Heart right ventricle (tissue), 16 donors: Measurements from ENCODE around the gene C3. TPM values are rescaled to one million over a fixed set of nuclear protein-coding genes. Genes with fewer than 3 reads are reported as not detected.

ENCODE experiments used
- ATAC-seq, 8 donors: fragments of 200-7000 bp; cut with Tn5 transposase; one replicate each; pipeline ENCODE4 v1.9.1; 2020; ENCODE audit warnings: mild to moderate bottlenecking in 8 of 8, moderate library complexity in 8 of 8, moderate number of reproducible peaks in 1 of 8
- DNase-seq, 2 donors: peaks; one replicate each; pipeline ENCODE4 v3.0.0-alpha.2; 2020
- H3K27ac ChIP-seq, 10 donors: fragments of 200-600 bp; sonication (generic) in 2 of 10; one replicate each; pipeline versions ENCODE4 v1.5.0 to v1.8.0; 2020 to 2022; ENCODE audit warnings: mild to moderate bottlenecking in 3 of 10
- H3K27me3 ChIP-seq, 7 donors: fragments of 200-600 bp; one replicate each; pipeline ENCODE4 v1.8.0; 2021 to 2022; ENCODE audit warnings: mild to moderate bottlenecking in 2 of 7
- H3K36me3 ChIP-seq, 9 donors: fragments of 200-600 bp; sonication (generic) in 1 of 9; one replicate each; pipeline versions ENCODE4 v1.5.0 to v1.8.0; 2020 to 2022; ENCODE audit warnings: mild to moderate bottlenecking in 2 of 9
- H3K4me1 ChIP-seq, 9 donors: fragments of 200-600 bp; sonication (generic) in 1 of 9; one replicate each; pipeline versions ENCODE4 v1.5.0 to v1.8.0; 2020 to 2022; ENCODE audit warnings: mild to moderate bottlenecking in 4 of 9
- H3K4me3 ChIP-seq, 10 donors: fragments of 200-600 bp; sonication (generic) in 2 of 10; one replicate each; pipeline versions ENCODE4 v1.5.0 to v1.8.0; 2020 to 2022; ENCODE audit warnings: mild to moderate bottlenecking in 7 of 10, moderate library complexity in 2 of 10
- H3K9me3 ChIP-seq, 11 donors: fragments of 200-600 bp in 10 of 11; sonication (generic) in 2 of 11; one replicate each; pipeline versions ENCODE4 v1.5.0 to v1.8.0; 2013 to 2022; ENCODE audit warnings: mild to moderate bottlenecking in 2 of 11, control low read depth in 1 of 11, moderate library complexity in 1 of 11
- CTCF ChIP-seq, 9 donors: fragments of 200-600 bp; sonication (generic) in 2 of 9; IDR thresholded peaks; one replicate each; pipeline versions ENCODE4 v1.5.0 to v1.8.0; 2021 to 2022; ENCODE audit warnings: antibody characterized with exemption in 9 of 9, mild to moderate bottlenecking in 5 of 9, moderate library complexity in 1 of 9
- WGBS, 2 donors: extraction: QIAGEN DNeasy Blood & Tissue Kit; methylation state at CpG; one replicate each; pipeline ENCODE4 v1.1.7; 2013; ENCODE audit warnings: inconsistent platforms in 1 of 2; 5-methylcytosine and 5-hydroxymethylcytosine counted together
- intact Hi-C, 10 donors: fragments of 100-400 bp; cut with DNase I; formaldehyde crosslinking; loops; one replicate each; pipeline versions ENCODE4 v1.11.1 to v1.14.2; 2022
- microRNA-seq, 2 donors: library from miRNA; unstranded; fragments of <30 nt; microRNA quantifications; one replicate each; pipeline ENCODE4 v1.2.0, GENCODE V29; 2021
- polyA plus RNA-seq, 2 donors: library from polyadenylated mRNA; stranded (reverse); fragments of 200-250 nt; gene quantifications; one replicate each; pipeline ENCODE4 v1.2.3, GENCODE V29; 2013
- total RNA-seq, 10 donors: library from RNA; stranded (reverse); fragmentation: NEBNext Ultra II Directional in 3 of 10; extraction: Animal tissue kit (Norgen Biotek cat#: 25700) in 3 of 10; gene quantifications; one replicate each; pipeline versions ENCODE4 v1.2.1 to v1.2.4, GENCODE V29; 2021 to 2023
- donor health status: Arrhythmogenic right ventricular cardiomyopathy.
- donor health status: ischemic (EF 13 %, LVEDD 7.1; RV severe dilation, severe dysfunction).
- donor health status: healthy with polysubstance abuse.
- donor health status: DM: no; HTN: yes; CAD: no.
- donor health status: DM: no; HTN: no; CAD: no.
- donor health status: ischemic (EF 25% LVEDD 6.9; RV normal size, moderate dysfunction).
- donor health status: ischemic (EF 25% LVEDD 5.7; RV mildly dilated, moderate dysfunction).
- donor health status: healthy.
- donor health status: DM: yes; HTN: yes; CAD: no.
- donor health status: Ischemic cardiomyopathy.
- donor health status: ischemic (EF 35%, LVEDD 5.7; RV mildly dilated, moderate dysfunction).
- donor health status: nonischemic (EF 11% LVEDD 7.7; RV severe dilation, severe dysfunction).
- donor health status: DM: yes; HTN: yes; CAD: no.
- donor health status: PGD.
- donor health status: ischemic (EF 29% LVEDD 5.4; RV normal size, mild dysfunction).
- donor health status: nonischemic (EF 23%, LVEDD 6.1; RV moderate dilation, normal function).

C3 gene
- total and polyA plus RNA-seq, 12 donors: 23.0 to 475 (median 170) TPM

- DNase-seq: peak in 1 of 2 donors; percentile 86
- no peak overlapping the region for H3K4me3 ChIP-seq
- peak in 7 of 8 donors; percentile 37 to 71 (median 65) for ATAC-seq
- H3K4me1 ChIP-seq: peaks cover 0 to 5% (median 0%) of the 10 kb centered on the region in 9 donors
- peak; percentile 81 to 93 (median 87) for TF ChIP-seq CTCF (IDR thresholded peaks at IDR 0.05)
- peaks cover 0 to 51% (median 11%) of the 10 kb centered on the region in 7 donors for H3K27me3 ChIP-seq
- H3K9me3 ChIP-seq: peaks cover 0 to 8% (median 0%) of the 10 kb centered on the region in 11 donors
- no peak overlapping the region for H3K27ac ChIP-seq
- intact Hi-C loops: loop anchor here (1.0 to 10.0 kb wide), 10 partner anchors 103 to 235 kb away; partner anchors contain the start of genes SH2D3A (in 2 of the 10), GPR108 (in 1 of the 10) and TRIP10 (in 1 of the 10)
- no peaks in the 10 kb centered on the region for H3K36me3 ChIP-seq
- WGBS, 2 donors: 41 to 43% methylated on average over 12 of the region's 12 CpGs
These were observed 88.3 kb downstream of the C3 start for GRCh38 chr19:6632002-6632621.

Small RNA genes within 50 kb of the gene (microRNA-seq; reads per million reads assigned to microRNA genes)
- 0 reads per million in 2 donors for gene MIR6791

Other genes starting within 250 kb of the C3 start
- 1 to 10 TPM in 3 of 10 donors, under 1 TPM in 7; 0.09 to 4.0 (median 0.69) TPM for gene DENND1C, start 238.9 kb downstream of the C3 start, total RNA-seq
- 1 to 10 TPM in 1 of 2 donors, under 1 TPM in 1; 0.43 to 1.1 TPM for gene DENND1C, start 238.9 kb downstream of the C3 start, polyA plus RNA-seq
- gene TUBB4A, start 218.3 kb downstream of the C3 start, total RNA-seq: 1 to 10 TPM in 4 of 10 donors, under 1 TPM in 6; 0.19 to 6.6 (median 0.81) TPM
- 1 to 10 TPM in 1 of 2 donors, under 1 TPM in 1; 0.46 to 2.9 TPM for gene TUBB4A, start 218.3 kb downstream of the C3 start, polyA plus RNA-seq
- gene TNFSF9, start 189.6 kb downstream of the C3 start, total RNA-seq: under 1 TPM in 7 of 10 donors, not detected in 3; 0.13 to 0.88 (median 0.22) TPM
- under 1 TPM; 0.14 to 0.15 TPM for gene TNFSF9, start 189.6 kb downstream of the C3 start, polyA plus RNA-seq
- gene CD70, start 129.5 kb downstream of the C3 start, total RNA-seq: under 1 TPM in 1 of 10 donors, not detected in 9; 0.49 TPM
- gene CD70, start 129.5 kb downstream of the C3 start, polyA plus RNA-seq: not detected
- 1 to 10 TPM in 2 of 10 donors, under 1 TPM in 7, not detected in 1; 0.06 to 1.9 (median 0.42) TPM for gene TNFSF14, start 50.5 kb downstream of the C3 start, total RNA-seq
- under 1 TPM; 0.23 to 0.51 TPM for gene TNFSF14, start 50.5 kb downstream of the C3 start, polyA plus RNA-seq
- 10 to 100 TPM; 20.4 to 33.6 (median 21.5) TPM for gene GPR108, start 16.9 kb upstream of the C3 start, total RNA-seq
- gene GPR108, start 16.9 kb upstream of the C3 start, polyA plus RNA-seq: 10 to 100 TPM; 43.1 to 62.0 TPM
- 100 to 1,000 TPM in 1 of 10 donors, 10 to 100 TPM in 9; 60.6 to 152 (median 73.5) TPM for gene TRIP10, start 19.0 kb upstream of the C3 start, total RNA-seq
- 100 to 1,000 TPM in 1 of 2 donors, 10 to 100 TPM in 1; 93.7 to 314 TPM for gene TRIP10, start 19.0 kb upstream of the C3 start, polyA plus RNA-seq
- gene SH2D3A, start 46.8 kb upstream of the C3 start, total RNA-seq: under 1 TPM in 5 of 10 donors, not detected in 5; 0.16 to 0.79 (median 0.36) TPM
- under 1 TPM; 0.17 to 0.37 TPM for gene SH2D3A, start 46.8 kb upstream of the C3 start, polyA plus RNA-seq
- gene VAV1, start 52.1 kb upstream of the C3 start, total RNA-seq: 10 to 100 TPM in 1 of 10 donors, 1 to 10 TPM in 6, under 1 TPM in 3; 0.45 to 11.0 (median 1.4) TPM
- gene VAV1, start 52.1 kb upstream of the C3 start, polyA plus RNA-seq: 1 to 10 TPM in 1 of 2 donors, under 1 TPM in 1; 0.70 to 1.3 TPM
- gene ADGRE1, start 166.9 kb upstream of the C3 start, total RNA-seq: 1 to 10 TPM in 1 of 10 donors, under 1 TPM in 7, not detected in 2; 0.10 to 4.8 (median 0.23) TPM
- under 1 TPM in 1 of 2 donors, not detected in 1; 0.09 TPM for gene ADGRE1, start 166.9 kb upstream of the C3 start, polyA plus RNA-seq